Astrocyte of the cerebellum (primary cell): ENCODE measurements around the gene PLPP2.
"Not testable (repeated sequence)": the region's sequence is repeated elsewhere in the genome, so short reads cannot be mapped to it uniquely, and the experiment has no call there.

Experiments used
- DNase-seq: peaks from one replicate; pipeline ENCODE4 v3.0.0-alpha.2; 2011; ENCODE audit warnings: low read depth
- H3K4me3 ChIP-seq: 2 replicates; pipeline ENCODE4 v1.5.1; 2011; ENCODE audit warnings: mild to moderate bottlenecking, low read depth, low read length, moderate library complexity
- CTCF ChIP-seq: IDR thresholded peaks from 2 replicates; pipeline ENCODE4 v1.5.1; 2012; ENCODE audit warnings: low read length, low read depth, moderate library complexity, mild to moderate bottlenecking; ENCODE audit errors: missing control alignments
- in situ Hi-C: cut with HindIII; loops from 2 replicates; pipeline ENCODE4 v1.10.0; 2017; ENCODE audit warnings: low sequenced_read_pairs

The PLPP2 gene

GRCh38 chr19:246551-246950, 44.7 kb downstream of the PLPP2 start:
- in situ Hi-C loops, result no loop called here
- DNase-seq, result no peak
- no peak overlapping the region for H3K4me3 ChIP-seq

GRCh38 chr19:245900-246299, 45.3 kb downstream of the PLPP2 start:
- DNase-seq, in situ Hi-C loops: not testable (repeated sequence)
- H3K4me3 ChIP-seq, result peak overlapping the region; percentile 23

More at GRCh38 chr19:246551-246950, 44.7 kb downstream of the PLPP2 start:
- TF ChIP-seq CTCF, result no peak

GRCh38 chr19:245457-245856, 45.7 kb downstream of the PLPP2 start:
- in situ Hi-C loops, result no loop called here
- no peak for DNase-seq
- TF ChIP-seq CTCF, result no peak
- H3K4me3 ChIP-seq, result no peak overlapping the region
